HCT116 (cell line): ENCODE results near the gene PRKAG2. TPM values are rescaled to one million over a fixed set of nuclear protein-coding genes. Genes with fewer than 3 reads are reported as not detected.

ENCODE experiments used
- ATAC-seq: fragments of 200-7000 bp; cut with Tn5 transposase; 2 replicates; pipeline ENCODE4 v1.9.1; 2020; ENCODE audit warnings: mild to moderate bottlenecking, moderate library complexity
- BruUV-seq: library from RNA; stranded (reverse); fragments of 400-500 nt; replicated peaks from 2 replicates; lab custom pipeline; 2021; lab: Mats Ljungman, UMichigan
- CTCF ChIA-PET: fragments of 300-600 bp; sonication (Branson Sonifier 250); formaldehyde crosslinking; loops from one replicate; lab custom pipeline; 2021; ENCODE audit warnings: antibody characterized with exemption; lab: Charles Lee
- POLR2A ChIA-PET: fragments of 300-600, 350-600 bp; sonication (Branson Sonifier 250); formaldehyde crosslinking; loops from one replicate; lab custom pipeline; 2021; ENCODE audit warnings: antibody characterized with exemption; lab: Charles Lee
- RAD21 ChIA-PET, 2 experiments: fragments of 300-600 bp; sonication (Branson Sonifier 250); formaldehyde crosslinking; loops; one replicate each; lab custom pipeline; 2023; ENCODE audit warnings: low total read pairs in 2 of 2; ENCODE audit not compliant: uncharacterized antibody in 2 of 2, unreplicated experiment in 2 of 2, low non-redundant PET in 1 of 2; lab: Charles Lee
- DNase-seq: peaks from one replicate; pipeline ENCODE4 v3.0.0-alpha.2; 2010; ENCODE audit warnings: low read depth, low spot score
- H2AFZ ChIP-seq: fragments of 200-600 bp; shearing (Covaris generic), sonication (generic); 2 replicates; pipeline ENCODE4 v1.6.1; 2017; ENCODE audit warnings: low read depth, mixed run types, mixed read lengths, antibody characterized with exemption, low read length; ENCODE audit not compliant: poor library complexity, severe bottlenecking
- H3K27ac ChIP-seq: 2 replicates; pipeline ENCODE4 v1.5.1; 2012; ENCODE audit warnings: low read depth, low read length
- H3K27me3 ChIP-seq: fragments of 200-600 bp; sonication (generic); 2 replicates; pipeline ENCODE4 v1.6.1; 2016; ENCODE audit warnings: mixed run types, low read length, mixed read lengths; ENCODE audit not compliant: insufficient read depth
- H3K36me3 ChIP-seq, 2 experiments: fragments of 200-500 bp in 1 of 2; fragments of 200-600 bp in 1 of 2; sonication (Bioruptor generic) in 1 of 2; sonication (generic) in 1 of 2; 2 replicates each; pipeline versions ENCODE4 v1.5.1 to v1.6.1; 2014 to 2016; ENCODE audit warnings: low read length in 2 of 2, inconsistent platforms in 1 of 2, mixed read lengths in 1 of 2, mixed run types in 1 of 2; ENCODE audit not compliant: insufficient read depth in 2 of 2, control insufficient read depth in 1 of 2
- H3K4me1 ChIP-seq, 2 experiments: fragments of 200-600 bp in 1 of 2; sonication (generic) in 1 of 2; 2 replicates each; pipeline versions ENCODE4 v1.5.1 to v1.6.1; 2012 to 2017; ENCODE audit warnings: low read length in 2 of 2, inconsistent platforms in 1 of 2, mild to moderate bottlenecking in 1 of 2, mixed read lengths in 1 of 2, mixed run types in 1 of 2, moderate library complexity in 1 of 2; ENCODE audit not compliant: insufficient read depth in 2 of 2, control insufficient read depth in 1 of 2
- H3K4me2 ChIP-seq: fragments of 200-600 bp; sonication (generic); 2 replicates; pipeline ENCODE4 v1.6.1; 2017; ENCODE audit warnings: mixed run types, low read length, mixed read lengths
- H3K4me3 ChIP-seq, 2 experiments: fragments of 200-600 bp in 1 of 2; sonication (generic) in 1 of 2; replicated peaks in 1 of 2; 2 replicates each; pipeline ENCODE4 v1.5.1; 2011 to 2016; ENCODE audit warnings: low read length in 2 of 2, control low read depth in 1 of 2, low read depth in 1 of 2, mild to moderate bottlenecking in 1 of 2, mixed read lengths in 1 of 2, mixed run types in 1 of 2
- H3K79me2 ChIP-seq: fragments of 200-600 bp; sonication (generic); 2 replicates; pipeline ENCODE4 v1.6.1; 2017; ENCODE audit warnings: mild to moderate bottlenecking, mixed run types, low read length, moderate library complexity, mixed read lengths; ENCODE audit not compliant: insufficient read depth
- H3K9ac ChIP-seq: fragments of 200-600 bp; sonication (generic); 2 replicates; pipeline ENCODE4 v1.6.1; 2016; ENCODE audit warnings: low read length, mixed read lengths
- H3K9me2 ChIP-seq: fragments of 200-600 bp; sonication (generic), shearing (Covaris generic); 2 replicates; pipeline ENCODE4 v1.6.1; 2017; ENCODE audit warnings: mixed run types, mild to moderate bottlenecking, moderate library complexity; ENCODE audit not compliant: insufficient read depth
- H3K9me3 ChIP-seq, 2 experiments: fragments of 200-500 bp in 1 of 2; fragments of 200-600 bp in 1 of 2; sonication (Bioruptor generic) in 1 of 2; sonication (generic) in 1 of 2; 2 replicates each; pipeline ENCODE4 v1.6.1; 2014 to 2017; ENCODE audit warnings: low read length in 2 of 2, mixed read lengths in 2 of 2, inconsistent platforms in 1 of 2, low read depth in 1 of 2, mild to moderate bottlenecking in 1 of 2, mixed run types in 1 of 2, moderate library complexity in 1 of 2; ENCODE audit not compliant: control insufficient read depth in 1 of 2, insufficient read depth in 1 of 2
- H4K20me1 ChIP-seq: fragments of 200-600 bp; sonication (generic), shearing (Covaris generic); 2 replicates; pipeline ENCODE4 v1.6.1; 2017; ENCODE audit warnings: mixed run types, mild to moderate bottlenecking, moderate library complexity; ENCODE audit not compliant: insufficient read depth
- JUND ChIP-seq: IDR thresholded peaks from 2 replicates; pipeline ENCODE4 v1.6.1; 2012
- RAD21 ChIP-seq: IDR thresholded peaks from 2 replicates; pipeline ENCODE4 v1.6.1; 2012; ENCODE audit warnings: low read depth, mild to moderate bottlenecking
- REST ChIP-seq: IDR thresholded peaks from 2 replicates; pipeline ENCODE4 v1.6.1; 2012; ENCODE audit warnings: low read depth
- SP1 ChIP-seq: IDR thresholded peaks from 2 replicates; pipeline ENCODE4 v1.6.1; 2012; ENCODE audit warnings: low read depth
- ZBTB33 ChIP-seq: IDR thresholded peaks from 2 replicates; pipeline ENCODE4 v1.6.1; 2011; ENCODE audit warnings: mild to moderate bottlenecking, low read length, moderate library complexity; ENCODE audit not compliant: insufficient replicate concordance; ENCODE audit errors: extremely low read depth
- intact Hi-C: fragments of 100-400 bp; cut with micrococcal nuclease; formaldehyde crosslinking; loops from 2 replicates; pipeline ENCODE4 v1.10.0; 2022
- total RNA-seq: library from RNA; stranded (reverse); gene quantifications from one replicate; pipeline ENCODE4 v1.2.1, GENCODE V29; 2021; ENCODE audit not compliant: unreplicated experiment

The PRKAG2 gene
- total RNA-seq, 1 experiment from 2014 or later = 23.6 TPM

- CTCF ChIA-PET = no interaction called here
Measured at GRCh38 chr7:151664268-151664667, 212.6 kb downstream of the PRKAG2 start.

More at GRCh38 chr7:151664268-151664667, 212.6 kb downstream of the PRKAG2 start:
- BruUV-seq = no TSS peak
- intact Hi-C loops = no loop called here
- Histone ChIP-seq H3K4me3 (no peak overlapping the region), H3K27ac (no peak overlapping the region), H3K79me2 (no peaks in the 10 kb centered on the region), H3K9me2 (no peaks in the 10 kb centered on the region), H3K4me2 (no peak overlapping the region), H3K9ac (no peak overlapping the region), H2AFZ (no peak overlapping the region), H3K27me3 (no peaks in the 10 kb centered on the region), H4K20me1 (no peaks in the 10 kb centered on the region), H3K9me3 (no peaks in the 10 kb centered on the region), H3K4me1 (no peaks in the 10 kb centered on the region), H3K36me3 (no peaks in the 10 kb centered on the region)
- DNase-seq (no peak), ATAC-seq (no peak)
- no peak for TF ChIP-seq JUND
- no peak for TF ChIP-seq REST
- TF ChIP-seq SP1 = no peak
- no peak for TF ChIP-seq ZBTB33
- TF ChIP-seq RAD21 = no peak
- RAD21 ChIA-PET = no interaction called here
- POLR2A ChIA-PET = no interaction called here
